AML-193 (cell line): ENCODE results near the gene CAMTA1.

Experiments
- DNase-seq, 2 experiments: peaks; one replicate each; lab custom pipeline; 2025; lab: John Stamatoyannopoulos, UW

Gene CAMTA1

GRCh38 chr1:7640920-7641585, 855.8 kb downstream of the CAMTA1 start:
- DNase-seq = no peak

GRCh38 chr1:7641587-7642417, 856.5 kb downstream of the CAMTA1 start:
- DNase-seq = no peak

- DNase-seq = no peak
Observed at GRCh38 chr1:7642418-7642704, 857.1 kb downstream of the CAMTA1 start.

- DNase-seq = no peak
Observed at GRCh38 chr1:7642781-7643529, 857.7 kb downstream of the CAMTA1 start.

- no peak for DNase-seq
Observed at GRCh38 chr1:7643530-7643929, 858.3 kb downstream of the CAMTA1 start.

- no peak for DNase-seq
Observed at GRCh38 chr1:7644086-7644485, 858.8 kb downstream of the CAMTA1 start.

- no peak for DNase-seq
Observed at GRCh38 chr1:7644961-7645750, 859.9 kb downstream of the CAMTA1 start.

GRCh38 chr1:7645751-7646048, 860.4 kb downstream of the CAMTA1 start:
- no peak for DNase-seq

GRCh38 chr1:7646164-7646563, 860.9 kb downstream of the CAMTA1 start:
- DNase-seq = no peak

GRCh38 chr1:7646981-7647901, 862.0 kb downstream of the CAMTA1 start:
- peak; percentile 9 to 33 for DNase-seq

GRCh38 chr1:7648761-7649384, 863.6 kb downstream of the CAMTA1 start:
- peak; percentile 83 to 95 for DNase-seq

GRCh38 chr1:7650801-7651200, 865.5 kb downstream of the CAMTA1 start:
- DNase-seq = no peak

GRCh38 chr1:7651203-7651602, 865.9 kb downstream of the CAMTA1 start:
- DNase-seq = no peak

- no peak for DNase-seq
Observed at GRCh38 chr1:7652061-7652460, 866.8 kb downstream of the CAMTA1 start.

- no peak for DNase-seq
Observed at GRCh38 chr1:7652515-7653098, 867.4 kb downstream of the CAMTA1 start.

GRCh38 chr1:7654725-7655124, 869.5 kb downstream of the CAMTA1 start:
- no peak for DNase-seq

- no peak for DNase-seq
Observed at GRCh38 chr1:7655354-7655753, 870.1 kb downstream of the CAMTA1 start.

- no peak for DNase-seq
Observed at GRCh38 chr1:7656557-7657215, 871.4 kb downstream of the CAMTA1 start.

GRCh38 chr1:7657287-7658016, 872.2 kb downstream of the CAMTA1 start:
- DNase-seq = no peak
